ENCODE results near the gene IFFO2. TPM values are rescaled to one million over a fixed set of nuclear protein-coding genes. Genes with fewer than 3 reads are reported as not detected.

Gene IFFO2
- 10 to 100 TPM; 13.6 to 20.4 TPM for total RNA-seq

- H3K9me3 ChIP-seq: no peaks in the 10 kb centered on the region
- WGBS: under 1% methylated on average over 74 of the region's 119 CpGs
- intact Hi-C loops (cut with DNase I): loop anchor here (10.0 kb wide), 1 partner anchor 52 kb away; the partner anchor contains the start of gene ALDH4A1
- H3K4me3 ChIP-seq: peak within 1 kb of the TSS; percentile 73 to 76
- DNase-seq (ENCODE audit: low spot score): peak; percentile 98
- peak within 1 kb of the TSS; percentile 77 to 78 for H3K27ac ChIP-seq
- H3K36me3 ChIP-seq: no peaks in the 10 kb centered on the region
- TF ChIP-seq CTCF (IDR thresholded peaks at IDR 0.05): no peak
- peak; percentile 97 for TF ChIP-seq POLR2A (IDR thresholded peaks at IDR 0.05)
- TF ChIP-seq POLR2AphosphoS5 (IDR thresholded peaks at IDR 0.05): peak; percentile 87
- H3K4me1 ChIP-seq (replicated peaks): peaks cover 12% of the 10 kb centered on the region
- H3K27me3 ChIP-seq (replicated peaks; ENCODE audit: insufficient read depth): no peaks in the 10 kb centered on the region
These were observed at the start of gene IFFO2 for GRCh38 chr1:18956193-18957135. Gene IFFO2, minus strand, starts transcription at chr1:18956676. Its CDS starts 344 bp downstream, at chr1:18956332.

GRCh38 chr1:19006000-19006399 lies 49.5 kb upstream of the IFFO2 start:
- Histone ChIP-seq H3K4me1 (replicated peaks) (peaks cover 20% of the 10 kb centered on the region), H3K27me3 (replicated peaks; ENCODE audit: insufficient read depth) (no peaks in the 10 kb centered on the region), H3K36me3 (no peaks in the 10 kb centered on the region), H3K9me3 (no peaks in the 10 kb centered on the region), H3K27ac (no peak overlapping the region), H3K4me3 (no peak overlapping the region)
- WGBS: 52% methylated on average over 4 of the region's 4 CpGs
- TF ChIP-seq POLR2A (IDR thresholded peaks at IDR 0.05) (no peak), POLR2AphosphoS5 (IDR thresholded peaks at IDR 0.05) (no peak), CTCF (IDR thresholded peaks at IDR 0.05) (no peak)
- intact Hi-C loops (cut with DNase I): loop anchor here (5.0 kb wide), 1 partner anchor 84 kb away; no protein-coding TSS in a partner anchor
- DNase-seq (ENCODE audit: low spot score): no peak

- Histone ChIP-seq H3K4me3 (no peak overlapping the region), H3K36me3 (no peaks in the 10 kb centered on the region), H3K9me3 (no peaks in the 10 kb centered on the region), H3K27ac (no peak overlapping the region), H3K4me1 (replicated peaks) (peaks cover 6% of the 10 kb centered on the region), H3K27me3 (replicated peaks; ENCODE audit: insufficient read depth) (no peaks in the 10 kb centered on the region)
- intact Hi-C loops (cut with DNase I): no loop called here
- TF ChIP-seq POLR2A (IDR thresholded peaks at IDR 0.05) (no peak), CTCF (IDR thresholded peaks at IDR 0.05) (no peak), POLR2AphosphoS5 (IDR thresholded peaks at IDR 0.05) (no peak)
- no peak for DNase-seq (ENCODE audit: low spot score)
- WGBS: 93% methylated on average over 11 of the region's 11 CpGs
These were observed 47.2 kb upstream of the IFFO2 start for GRCh38 chr1:19003371-19004290.

GRCh38 chr1:19000065-19000464 lies 43.6 kb upstream of the IFFO2 start:
- no peaks in the 10 kb centered on the region for H3K36me3 ChIP-seq
- H3K9me3 ChIP-seq: no peaks in the 10 kb centered on the region
- no peak for DNase-seq (ENCODE audit: low spot score)
- H3K4me3 ChIP-seq: no peak overlapping the region
- no peaks in the 10 kb centered on the region for H3K27me3 ChIP-seq (replicated peaks; ENCODE audit: insufficient read depth)
- no peak overlapping the region for H3K27ac ChIP-seq
- no peaks in the 10 kb centered on the region for H3K4me1 ChIP-seq (replicated peaks)
- intact Hi-C loops (cut with DNase I): no loop called here
- no peak for TF ChIP-seq POLR2A (IDR thresholded peaks at IDR 0.05)
- no peak for TF ChIP-seq CTCF (IDR thresholded peaks at IDR 0.05)
- no peak for TF ChIP-seq POLR2AphosphoS5 (IDR thresholded peaks at IDR 0.05)
- WGBS: 79% methylated on average over 2 of the region's 2 CpGs

All from prostate gland (tissue), 2 donors.